ENCODE data around the gene KIF16B. TPM values are rescaled to one million over a fixed set of nuclear protein-coding genes. Genes with fewer than 3 reads are reported as not detected.

KIF16B gene
- total RNA-seq, 1 experiment from 2014 or later = 15.8 TPM

DNA sequence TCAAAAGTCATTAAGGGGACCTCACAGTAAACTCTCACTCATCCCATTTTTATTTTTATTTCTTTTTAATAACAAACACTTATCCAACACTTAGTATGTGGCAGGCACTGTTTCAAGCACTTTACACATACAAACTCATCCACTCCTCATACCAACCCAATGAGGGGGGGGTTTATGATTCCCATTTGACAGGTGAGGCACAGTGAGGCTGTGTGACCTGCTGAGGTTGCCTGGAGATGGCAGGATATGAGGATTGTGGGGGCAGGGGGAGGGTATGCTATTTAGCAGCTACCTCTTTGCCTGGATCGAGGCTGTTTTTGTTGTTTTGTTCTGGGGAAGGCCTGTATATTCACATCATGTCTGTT lies 219.8 kb downstream of the KIF16B start:
- no peak for TF ChIP-seq CTCF (IDR thresholded peaks at IDR 0.05; ENCODE audit: unreplicated experiment)
- POLR2A ChIA-PET = no interaction called here
- DNase-seq (ENCODE audit: unreplicated experiment) = no peak
- no TSS peak for BruUV-seq (replicated peaks)
- Mint-ChIP-seq H3K4me1 (ENCODE audit: insufficient read depth, unreplicated experiment) (no peaks in the 10 kb centered on the region), H3K4me3 (ENCODE audit: unreplicated experiment) (no peak overlapping the region), H3K36me3 (ENCODE audit: insufficient read depth, unreplicated experiment) (no peaks in the 10 kb centered on the region), H3K27ac (ENCODE audit: low read depth, unreplicated experiment) (no peak overlapping the region), H3K27me3 (ENCODE audit: insufficient read depth, unreplicated experiment) (no peaks in the 10 kb centered on the region), H3K9me3 (ENCODE audit: unreplicated experiment) (no peaks in the 10 kb centered on the region)
- intact Hi-C loops (cut with micrococcal nuclease) = no loop called here
- CTCF ChIA-PET = no interaction called here

DNA sequence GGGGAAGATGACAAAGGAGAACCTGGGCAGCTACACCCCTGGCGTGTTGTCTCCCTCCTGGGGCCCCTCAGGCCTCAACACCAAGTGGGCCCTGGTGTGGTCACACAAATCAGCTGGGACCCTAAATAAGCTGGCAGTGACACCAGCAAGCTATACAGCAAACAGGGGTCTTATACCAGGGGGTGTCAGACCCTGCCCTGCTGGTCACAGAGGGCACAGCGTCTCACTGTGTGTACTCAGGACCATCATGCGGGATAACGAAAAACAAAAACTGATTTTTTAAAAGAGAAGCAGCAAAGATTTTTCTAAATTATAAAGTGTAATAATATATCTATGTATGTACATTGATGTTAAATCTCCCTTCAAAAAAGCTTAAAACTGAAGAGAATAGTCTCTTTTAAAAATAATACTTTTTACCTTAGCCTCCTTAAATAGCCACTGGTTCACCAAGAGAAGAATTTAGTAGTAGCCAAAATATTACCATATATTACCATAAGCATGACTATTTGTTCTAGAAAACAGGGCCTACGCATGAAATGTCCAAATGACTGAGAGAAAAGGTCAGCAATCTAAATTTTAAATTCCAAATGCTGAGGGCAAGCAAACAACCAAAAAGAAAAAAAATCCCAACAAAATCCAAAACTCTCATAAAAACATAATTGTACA lies 220.4 kb downstream of the KIF16B start:
- Mint-ChIP-seq H3K27ac (ENCODE audit: low read depth, unreplicated experiment) (no peak overlapping the region), H3K36me3 (ENCODE audit: insufficient read depth, unreplicated experiment) (no peaks in the 10 kb centered on the region), H3K4me3 (ENCODE audit: unreplicated experiment) (no peak overlapping the region), H3K9me3 (ENCODE audit: unreplicated experiment) (no peaks in the 10 kb centered on the region), H3K27me3 (ENCODE audit: insufficient read depth, unreplicated experiment) (no peaks in the 10 kb centered on the region), H3K4me1 (ENCODE audit: insufficient read depth, unreplicated experiment) (no peaks in the 10 kb centered on the region)
- TF ChIP-seq CTCF (IDR thresholded peaks at IDR 0.05; ENCODE audit: unreplicated experiment) = no peak
- POLR2A ChIA-PET = no interaction called here
- no TSS peak for BruUV-seq (replicated peaks)
- no peak for DNase-seq (ENCODE audit: unreplicated experiment)
- CTCF ChIA-PET = interaction anchor here (0.6 to 0.7 kb wide), 2 partner anchors 12 to 125 kb away, joined by 3 to 5 read pairs; no protein-coding TSS in a partner anchor
- intact Hi-C loops (cut with micrococcal nuclease) = no loop called here

DNA sequence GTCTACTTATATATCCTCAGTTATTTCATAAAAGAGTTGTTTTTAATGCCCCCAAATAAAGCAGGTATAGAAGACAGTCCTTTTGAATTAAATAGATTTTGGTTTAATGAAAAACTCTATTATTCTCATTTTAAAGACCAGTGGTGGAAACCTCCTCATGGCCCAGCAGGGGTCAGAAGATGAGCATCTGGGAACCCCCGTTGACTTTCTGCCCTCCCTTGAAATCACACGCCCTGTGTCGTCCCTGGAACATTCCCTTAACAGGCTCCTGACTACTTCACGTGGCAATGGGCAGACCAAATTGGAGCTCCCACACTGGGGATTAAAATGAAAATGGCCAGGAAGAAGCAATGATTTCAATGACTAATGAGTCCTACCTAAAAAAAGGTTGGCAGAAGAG lies 220.9 kb downstream of the KIF16B start:
- H3K9me3 Mint-ChIP-seq (ENCODE audit: unreplicated experiment) = no peaks in the 10 kb centered on the region
- H3K36me3 Mint-ChIP-seq (ENCODE audit: insufficient read depth, unreplicated experiment) = no peaks in the 10 kb centered on the region
- POLR2A ChIA-PET = no interaction called here
- intact Hi-C loops (cut with micrococcal nuclease) = no loop called here
- no peaks in the 10 kb centered on the region for H3K4me1 Mint-ChIP-seq (ENCODE audit: insufficient read depth, unreplicated experiment)
- no peak overlapping the region for H3K4me3 Mint-ChIP-seq (ENCODE audit: unreplicated experiment)
- TF ChIP-seq CTCF (IDR thresholded peaks at IDR 0.05; ENCODE audit: unreplicated experiment) = no peak
- no TSS peak for BruUV-seq (replicated peaks)
- CTCF ChIA-PET = interaction anchor here (0.6 to 0.7 kb wide), 2 partner anchors 12 to 126 kb away, joined by 3 to 5 read pairs; no protein-coding TSS in a partner anchor
- no peak overlapping the region for H3K27ac Mint-ChIP-seq (ENCODE audit: low read depth, unreplicated experiment)
- no peak for DNase-seq (ENCODE audit: unreplicated experiment)
- H3K27me3 Mint-ChIP-seq (ENCODE audit: insufficient read depth, unreplicated experiment) = no peaks in the 10 kb centered on the region

GRCh38 chr20:16351415-16351814 lies 221.8 kb downstream of the KIF16B start:
- DNase-seq (ENCODE audit: unreplicated experiment) = no peak
- Mint-ChIP-seq H3K27me3 (ENCODE audit: insufficient read depth, unreplicated experiment) (no peaks in the 10 kb centered on the region), H3K9me3 (ENCODE audit: unreplicated experiment) (no peaks in the 10 kb centered on the region), H3K4me1 (ENCODE audit: insufficient read depth, unreplicated experiment) (no peaks in the 10 kb centered on the region), H3K27ac (ENCODE audit: low read depth, unreplicated experiment) (no peak overlapping the region), H3K36me3 (ENCODE audit: insufficient read depth, unreplicated experiment) (no peaks in the 10 kb centered on the region), H3K4me3 (ENCODE audit: unreplicated experiment) (no peak overlapping the region)
- ChIA-PET POLR2A (no interaction called here), CTCF (interaction anchor here (0.8 to 0.9 kb wide), 2 partner anchors 9 to 246 kb away, joined by 3 read pairs; no protein-coding TSS in a partner anchor)
- no peak for TF ChIP-seq CTCF (IDR thresholded peaks at IDR 0.05; ENCODE audit: unreplicated experiment)
- intact Hi-C loops (cut with micrococcal nuclease) = no loop called here
- no TSS peak for BruUV-seq (replicated peaks)

All from MCF 10A (cell line).